Fibroblast of villous mesenchyme (primary cell): ENCODE measurements around the gene RCAN2. TPM values are rescaled to one million over a fixed set of nuclear protein-coding genes. Genes with fewer than 3 reads are reported as not detected.

Experiments used
- DNase-seq: peaks from one replicate; pipeline ENCODE4 v3.0.0-alpha.2; 2010; ENCODE audit warnings: low read depth
- H3K4me3 ChIP-seq: 2 replicates; pipeline ENCODE4 v1.5.1; 2011; ENCODE audit warnings: low read depth, mild to moderate bottlenecking, low read length
- CTCF ChIP-seq: IDR thresholded peaks from 2 replicates; pipeline ENCODE4 v1.5.1; 2012; ENCODE audit warnings: low read depth, mild to moderate bottlenecking, low read length; ENCODE audit not compliant: insufficient read depth
- total RNA-seq: library from RNA; depleted of rRNA; stranded (reverse); fragments of >200 nt; gene quantifications from 2 replicates; pipeline ENCODE4 v1.2.3, GENCODE V29; 2012

RCAN2 gene
- total RNA-seq, 1 donor: 1.7 TPM

- TF ChIP-seq CTCF: no peak
- H3K4me3 ChIP-seq: no peak overlapping the region
- no peak for DNase-seq
These were observed 197.5 kb downstream of the RCAN2 start for GRCh38 chr6:46293641-46294316.

DNA sequence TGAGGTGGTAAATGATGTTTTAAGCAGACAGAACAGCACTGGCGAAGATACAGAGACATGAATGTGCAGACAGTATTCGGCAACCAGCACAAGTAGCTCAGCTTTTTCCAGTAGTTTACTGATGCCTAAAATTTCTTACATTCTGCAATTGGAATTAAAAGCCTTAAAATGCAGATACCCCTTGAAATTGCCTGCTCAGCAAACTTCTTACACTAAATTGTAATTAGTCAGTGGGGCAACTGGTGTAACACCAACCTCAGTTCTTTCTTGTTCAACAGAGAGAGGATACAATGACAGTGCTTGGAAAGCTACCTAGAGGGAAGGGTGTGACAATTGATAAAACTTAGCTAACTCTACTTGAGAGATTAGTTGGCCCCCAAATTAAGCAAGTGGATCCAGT is 199.4 kb downstream of the RCAN2 start:
- H3K4me3 ChIP-seq: no peak overlapping the region
- no peak for TF ChIP-seq CTCF

DNA sequence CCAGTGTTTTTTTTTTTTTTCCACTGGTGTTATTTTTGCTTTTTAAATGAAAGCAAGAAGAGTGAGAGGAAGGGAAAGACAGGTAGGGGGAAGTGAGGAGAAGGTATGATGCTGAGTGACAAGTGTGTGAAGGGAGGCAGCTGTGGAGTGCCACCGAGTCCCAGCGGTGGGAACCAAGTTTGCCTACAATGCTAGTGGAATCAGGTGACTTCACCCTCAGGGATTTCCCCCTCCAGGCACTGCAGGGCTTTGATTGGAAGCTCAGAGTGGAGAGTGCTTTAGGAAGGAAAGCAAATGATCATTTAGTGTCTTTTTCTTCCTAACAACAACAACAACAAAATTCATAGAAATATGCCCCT is 200.0 kb downstream of the RCAN2 start:
- no peak overlapping the region for H3K4me3 ChIP-seq
- DNase-seq: no peak
- no peak for TF ChIP-seq CTCF

More for the DNA sequence above, 199.4 kb downstream of the RCAN2 start:
- no peak for DNase-seq

- TF ChIP-seq CTCF: no peak
These were observed 200.6 kb downstream of the RCAN2 start for GRCh38 chr6:46290421-46291274.

DNA sequence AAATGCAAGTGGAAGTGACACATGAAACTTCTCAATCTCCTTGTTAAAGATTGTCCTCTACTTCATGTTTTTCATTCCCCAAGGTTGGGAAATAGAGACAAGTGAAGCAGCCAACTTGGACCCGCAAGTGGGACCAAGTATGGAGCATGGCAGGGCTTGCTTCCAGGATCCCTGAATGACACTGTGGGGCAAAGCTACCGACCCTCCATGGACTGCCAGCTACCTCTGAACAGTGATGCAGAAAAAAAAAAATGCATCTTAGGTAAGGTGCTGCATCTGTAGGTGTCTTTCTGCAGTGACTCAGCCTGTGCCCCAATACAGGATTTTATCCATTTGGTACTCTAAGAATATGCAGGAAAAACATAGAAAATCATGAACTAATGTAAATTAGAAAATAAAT is 201.4 kb downstream of the RCAN2 start:
- TF ChIP-seq CTCF: no peak
- H3K4me3 ChIP-seq: no peak overlapping the region
- DNase-seq: no peak

More at GRCh38 chr6:46290421-46291274, 200.6 kb downstream of the RCAN2 start:
- DNase-seq: no peak
- H3K4me3 ChIP-seq: no peak overlapping the region

- H3K4me3 ChIP-seq: no peak overlapping the region
- no peak for TF ChIP-seq CTCF
- DNase-seq: no peak
These were observed 202.4 kb downstream of the RCAN2 start for GRCh38 chr6:46288835-46289234.
